Measurements from ENCODE around the gene PHF12. TPM values are rescaled to one million over a fixed set of nuclear protein-coding genes. Genes with fewer than 3 reads are reported as not detected.
A peak's percentile ranks its signal among the peaks of the same experiment; 100 is the strongest.

The PHF12 gene
- total and polyA plus RNA-seq, 10 of the 15 experiments (the other 5 are each of a cell fraction or from before 2014, with no cell fraction given), result 1.3 to 43.9 (median 19.2) TPM

DNA sequence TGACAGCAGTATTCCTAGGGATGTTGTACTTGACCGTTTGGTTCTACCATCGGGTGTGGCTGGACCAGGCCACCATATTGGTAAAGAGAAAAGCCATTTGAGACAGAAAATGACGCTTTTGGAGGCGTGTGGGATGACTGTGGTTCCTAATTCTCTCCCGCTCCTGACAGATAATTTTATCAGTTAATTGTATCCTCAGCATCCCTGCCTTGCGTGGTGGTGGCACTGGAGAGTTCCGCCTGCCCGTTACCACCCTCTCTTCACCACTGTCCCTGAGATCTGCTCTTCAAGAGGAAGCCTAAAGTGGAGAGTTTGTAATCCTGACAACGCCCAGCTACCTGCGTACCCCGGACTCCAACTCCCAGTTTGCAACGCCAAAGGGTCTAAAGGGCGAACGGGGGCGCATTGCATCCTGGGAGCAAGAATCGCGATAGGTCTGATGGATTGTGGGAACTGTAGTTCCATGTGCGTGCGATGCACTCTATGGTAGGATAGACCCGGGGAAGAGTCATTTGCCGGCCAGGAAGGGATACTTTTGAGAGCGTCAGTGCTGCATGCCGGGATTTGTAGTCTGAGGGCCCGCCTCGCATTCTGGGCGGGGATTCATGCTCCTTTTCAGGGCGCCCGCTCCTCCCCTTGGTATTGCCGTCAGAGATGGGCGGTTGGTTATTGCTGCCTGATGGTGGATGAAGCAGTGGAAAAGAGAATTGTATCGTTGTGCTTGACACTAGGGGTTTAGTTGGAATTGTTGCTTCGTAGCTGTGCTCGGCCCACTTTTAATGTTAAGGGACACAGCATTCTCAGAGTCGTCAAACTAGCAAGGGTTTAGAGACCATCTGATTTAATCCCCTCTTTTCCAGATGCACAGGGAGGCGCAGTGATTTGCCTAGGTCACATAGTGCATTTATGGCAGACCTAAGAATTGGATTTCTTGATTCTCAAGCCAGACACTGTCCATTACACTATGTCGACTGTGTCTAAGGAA, 965 bp upstream of the PHF12 start (continued):
- TF ChIP-seq, protein P1, sequence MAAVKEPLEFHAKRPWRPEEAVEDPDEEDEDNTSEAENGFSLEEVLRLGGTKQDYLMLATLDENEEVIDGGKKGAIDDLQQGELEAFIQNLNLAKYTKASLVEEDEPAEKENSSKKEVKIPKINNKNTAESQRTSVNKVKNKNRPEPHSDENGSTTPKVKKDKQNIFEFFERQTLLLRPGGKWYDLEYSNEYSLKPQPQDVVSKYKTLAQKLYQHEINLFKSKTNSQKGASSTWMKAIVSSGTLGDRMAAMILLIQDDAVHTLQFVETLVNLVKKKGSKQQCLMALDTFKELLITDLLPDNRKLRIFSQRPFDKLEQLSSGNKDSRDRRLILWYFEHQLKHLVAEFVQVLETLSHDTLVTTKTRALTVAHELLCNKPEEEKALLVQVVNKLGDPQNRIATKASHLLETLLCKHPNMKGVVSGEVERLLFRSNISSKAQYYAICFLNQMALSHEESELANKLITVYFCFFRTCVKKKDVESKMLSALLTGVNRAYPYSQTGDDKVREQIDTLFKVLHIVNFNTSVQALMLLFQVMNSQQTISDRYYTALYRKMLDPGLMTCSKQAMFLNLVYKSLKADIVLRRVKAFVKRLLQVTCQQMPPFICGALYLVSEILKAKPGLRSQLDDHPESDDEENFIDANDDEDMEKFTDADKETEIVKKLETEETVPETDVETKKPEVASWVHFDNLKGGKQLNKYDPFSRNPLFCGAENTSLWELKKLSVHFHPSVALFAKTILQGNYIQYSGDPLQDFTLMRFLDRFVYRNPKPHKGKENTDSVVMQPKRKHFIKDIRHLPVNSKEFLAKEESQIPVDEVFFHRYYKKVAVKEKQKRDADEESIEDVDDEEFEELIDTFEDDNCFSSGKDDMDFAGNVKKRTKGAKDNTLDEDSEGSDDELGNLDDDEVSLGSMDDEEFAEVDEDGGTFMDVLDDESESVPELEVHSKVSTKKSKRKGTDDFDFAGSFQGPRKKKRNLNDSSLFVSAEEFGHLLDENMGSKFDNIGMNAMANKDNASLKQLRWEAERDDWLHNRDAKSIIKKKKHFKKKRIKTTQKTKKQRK (IDR thresholded peaks at IDR 0.05; ENCODE audit: low read depth, low read length), result 0 out of 2 replicates have a peak, but pooled peaks have one; percentile 30
- TF ChIP-seq, protein P2, sequence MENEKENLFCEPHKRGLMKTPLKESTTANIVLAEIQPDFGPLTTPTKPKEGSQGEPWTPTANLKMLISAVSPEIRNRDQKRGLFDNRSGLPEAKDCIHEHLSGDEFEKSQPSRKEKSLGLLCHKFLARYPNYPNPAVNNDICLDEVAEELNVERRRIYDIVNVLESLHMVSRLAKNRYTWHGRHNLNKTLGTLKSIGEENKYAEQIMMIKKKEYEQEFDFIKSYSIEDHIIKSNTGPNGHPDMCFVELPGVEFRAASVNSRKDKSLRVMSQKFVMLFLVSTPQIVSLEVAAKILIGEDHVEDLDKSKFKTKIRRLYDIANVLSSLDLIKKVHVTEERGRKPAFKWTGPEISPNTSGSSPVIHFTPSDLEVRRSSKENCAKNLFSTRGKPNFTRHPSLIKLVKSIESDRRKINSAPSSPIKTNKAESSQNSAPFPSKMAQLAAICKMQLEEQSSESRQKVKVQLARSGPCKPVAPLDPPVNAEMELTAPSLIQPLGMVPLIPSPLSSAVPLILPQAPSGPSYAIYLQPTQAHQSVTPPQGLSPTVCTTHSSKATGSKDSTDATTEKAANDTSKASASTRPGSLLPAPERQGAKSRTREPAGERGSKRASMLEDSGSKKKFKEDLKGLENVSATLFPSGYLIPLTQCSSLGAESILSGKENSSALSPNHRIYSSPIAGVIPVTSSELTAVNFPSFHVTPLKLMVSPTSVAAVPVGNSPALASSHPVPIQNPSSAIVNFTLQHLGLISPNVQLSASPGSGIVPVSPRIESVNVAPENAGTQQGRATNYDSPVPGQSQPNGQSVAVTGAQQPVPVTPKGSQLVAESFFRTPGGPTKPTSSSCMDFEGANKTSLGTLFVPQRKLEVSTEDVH (IDR thresholded peaks at IDR 0.05; ENCODE audit: low read depth, partially characterized antibody), result no peak
- peak; percentile 53; the same call in 1 of the 2 replicates for TF ChIP-seq STAT3 (IDR thresholded peaks at IDR 0.05; ENCODE audit: low read depth, low read length)
- TF ChIP-seq, protein P3, sequence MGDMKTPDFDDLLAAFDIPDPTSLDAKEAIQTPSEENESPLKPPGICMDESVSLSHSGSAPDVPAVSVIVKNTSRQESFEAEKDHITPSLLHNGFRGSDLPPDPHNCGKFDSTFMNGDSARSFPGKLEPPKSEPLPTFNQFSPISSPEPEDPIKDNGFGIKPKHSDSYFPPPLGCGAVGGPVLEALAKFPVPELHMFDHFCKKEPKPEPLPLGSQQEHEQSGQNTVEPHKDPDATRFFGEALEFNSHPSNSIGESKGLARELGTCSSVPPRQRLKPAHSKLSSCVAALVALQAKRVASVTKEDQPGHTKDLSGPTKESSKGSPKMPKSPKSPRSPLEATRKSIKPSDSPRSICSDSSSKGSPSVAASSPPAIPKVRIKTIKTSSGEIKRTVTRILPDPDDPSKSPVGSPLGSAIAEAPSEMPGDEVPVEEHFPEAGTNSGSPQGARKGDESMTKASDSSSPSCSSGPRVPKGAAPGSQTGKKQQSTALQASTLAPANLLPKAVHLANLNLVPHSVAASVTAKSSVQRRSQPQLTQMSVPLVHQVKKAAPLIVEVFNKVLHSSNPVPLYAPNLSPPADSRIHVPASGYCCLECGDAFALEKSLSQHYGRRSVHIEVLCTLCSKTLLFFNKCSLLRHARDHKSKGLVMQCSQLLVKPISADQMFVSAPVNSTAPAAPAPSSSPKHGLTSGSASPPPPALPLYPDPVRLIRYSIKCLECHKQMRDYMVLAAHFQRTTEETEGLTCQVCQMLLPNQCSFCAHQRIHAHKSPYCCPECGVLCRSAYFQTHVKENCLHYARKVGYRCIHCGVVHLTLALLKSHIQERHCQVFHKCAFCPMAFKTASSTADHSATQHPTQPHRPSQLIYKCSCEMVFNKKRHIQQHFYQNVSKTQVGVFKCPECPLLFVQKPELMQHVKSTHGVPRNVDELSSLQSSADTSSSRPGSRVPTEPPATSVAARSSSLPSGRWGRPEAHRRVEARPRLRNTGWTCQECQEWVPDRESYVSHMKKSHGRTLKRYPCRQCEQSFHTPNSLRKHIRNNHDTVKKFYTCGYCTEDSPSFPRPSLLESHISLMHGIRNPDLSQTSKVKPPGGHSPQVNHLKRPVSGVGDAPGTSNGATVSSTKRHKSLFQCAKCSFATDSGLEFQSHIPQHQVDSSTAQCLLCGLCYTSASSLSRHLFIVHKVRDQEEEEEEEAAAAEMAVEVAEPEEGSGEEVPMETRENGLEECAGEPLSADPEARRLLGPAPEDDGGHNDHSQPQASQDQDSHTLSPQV (IDR thresholded peaks at IDR 0.05), result no peak
- no peak for TF ChIP-seq MTA3 (IDR thresholded peaks at IDR 0.05; ENCODE audit: borderline replicate concordance, low read length)
- TF ChIP-seq CREB1 (IDR thresholded peaks at IDR 0.05; ENCODE audit: low read depth), result peak; percentile 91
- peak; percentile 95 for TF ChIP-seq TARDBP (IDR thresholded peaks at IDR 0.05; ENCODE audit: borderline replicate concordance)
- TF ChIP-seq, protein P4, sequence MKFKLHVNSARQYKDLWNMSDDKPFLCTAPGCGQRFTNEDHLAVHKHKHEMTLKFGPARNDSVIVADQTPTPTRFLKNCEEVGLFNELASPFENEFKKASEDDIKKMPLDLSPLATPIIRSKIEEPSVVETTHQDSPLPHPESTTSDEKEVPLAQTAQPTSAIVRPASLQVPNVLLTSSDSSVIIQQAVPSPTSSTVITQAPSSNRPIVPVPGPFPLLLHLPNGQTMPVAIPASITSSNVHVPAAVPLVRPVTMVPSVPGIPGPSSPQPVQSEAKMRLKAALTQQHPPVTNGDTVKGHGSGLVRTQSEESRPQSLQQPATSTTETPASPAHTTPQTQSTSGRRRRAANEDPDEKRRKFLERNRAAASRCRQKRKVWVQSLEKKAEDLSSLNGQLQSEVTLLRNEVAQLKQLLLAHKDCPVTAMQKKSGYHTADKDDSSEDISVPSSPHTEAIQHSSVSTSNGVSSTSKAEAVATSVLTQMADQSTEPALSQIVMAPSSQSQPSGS (IDR thresholded peaks at IDR 0.05; ENCODE audit: low read length), result no peak
- TF ChIP-seq, protein P5, sequence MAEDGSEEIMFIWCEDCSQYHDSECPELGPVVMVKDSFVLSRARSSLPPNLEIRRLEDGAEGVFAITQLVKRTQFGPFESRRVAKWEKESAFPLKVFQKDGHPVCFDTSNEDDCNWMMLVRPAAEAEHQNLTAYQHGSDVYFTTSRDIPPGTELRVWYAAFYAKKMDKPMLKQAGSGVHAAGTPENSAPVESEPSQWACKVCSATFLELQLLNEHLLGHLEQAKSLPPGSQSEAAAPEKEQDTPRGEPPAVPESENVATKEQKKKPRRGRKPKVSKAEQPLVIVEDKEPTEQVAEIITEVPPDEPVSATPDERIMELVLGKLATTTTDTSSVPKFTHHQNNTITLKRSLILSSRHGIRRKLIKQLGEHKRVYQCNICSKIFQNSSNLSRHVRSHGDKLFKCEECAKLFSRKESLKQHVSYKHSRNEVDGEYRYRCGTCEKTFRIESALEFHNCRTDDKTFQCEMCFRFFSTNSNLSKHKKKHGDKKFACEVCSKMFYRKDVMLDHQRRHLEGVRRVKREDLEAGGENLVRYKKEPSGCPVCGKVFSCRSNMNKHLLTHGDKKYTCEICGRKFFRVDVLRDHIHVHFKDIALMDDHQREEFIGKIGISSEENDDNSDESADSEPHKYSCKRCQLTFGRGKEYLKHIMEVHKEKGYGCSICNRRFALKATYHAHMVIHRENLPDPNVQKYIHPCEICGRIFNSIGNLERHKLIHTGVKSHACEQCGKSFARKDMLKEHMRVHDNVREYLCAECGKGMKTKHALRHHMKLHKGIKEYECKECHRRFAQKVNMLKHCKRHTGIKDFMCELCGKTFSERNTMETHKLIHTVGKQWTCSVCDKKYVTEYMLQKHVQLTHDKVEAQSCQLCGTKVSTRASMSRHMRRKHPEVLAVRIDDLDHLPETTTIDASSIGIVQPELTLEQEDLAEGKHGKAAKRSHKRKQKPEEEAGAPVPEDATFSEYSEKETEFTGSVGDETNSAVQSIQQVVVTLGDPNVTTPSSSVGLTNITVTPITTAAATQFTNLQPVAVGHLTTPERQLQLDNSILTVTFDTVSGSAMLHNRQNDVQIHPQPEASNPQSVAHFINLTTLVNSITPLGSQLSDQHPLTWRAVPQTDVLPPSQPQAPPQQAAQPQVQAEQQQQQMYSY (CRISPR knock-in tag; IDR thresholded peaks at IDR 0.05), result no peak
- no peak for TF ChIP-seq ZNF24 (IDR thresholded peaks at IDR 0.05)
- TF ChIP-seq STAT1 (conservative IDR thresholded peaks at IDR 0.05), result peak; percentile 81; the same call in 1 of the 2 replicates

Data from GM12878 (cell line).